Liver (tissue), 9 donors: ENCODE data around the gene IL2RA. TPM values are rescaled to one million over a fixed set of nuclear protein-coding genes. Genes with fewer than 3 reads are reported as not detected.

Experiments
- DNase-seq: peaks from one replicate; pipeline ENCODE4 v3.0.0-alpha.2; 2017; ENCODE audit warnings: low spot score
- H3K27ac ChIP-seq, 2 donors: one replicate each; pipeline ENCODE4 v1.7.0; 2013; ENCODE audit warnings: inconsistent platforms in 2 of 2, low read length in 2 of 2, control low read depth in 1 of 2, low read depth in 1 of 2, mild to moderate bottlenecking in 1 of 2
- H3K27me3 ChIP-seq, 4 donors: one replicate each; pipeline versions ENCODE4 v1.6.1 to v1.7.0; 2013; ENCODE audit warnings: low read length in 3 of 4, inconsistent platforms in 1 of 4, mild to moderate bottlenecking in 1 of 4, moderate library complexity in 1 of 4; ENCODE audit not compliant: control insufficient read depth in 4 of 4, insufficient read depth in 4 of 4
- H3K36me3 ChIP-seq, 4 donors: one replicate each; pipeline versions ENCODE4 v1.6.1 to v1.7.0; 2013; ENCODE audit warnings: low read length in 3 of 4, mild to moderate bottlenecking in 3 of 4, low read depth in 1 of 4, moderate library complexity in 1 of 4; ENCODE audit not compliant: control insufficient read depth in 4 of 4, insufficient read depth in 3 of 4
- H3K4me1 ChIP-seq, 4 donors: one replicate each; pipeline versions ENCODE4 v1.6.1 to v1.7.0; 2013; ENCODE audit warnings: low read length in 3 of 4, mild to moderate bottlenecking in 3 of 4, moderate library complexity in 1 of 4; ENCODE audit not compliant: control insufficient read depth in 4 of 4, insufficient read depth in 4 of 4
- H3K4me3 ChIP-seq, 3 donors: one replicate each; pipeline versions ENCODE4 v1.6.1 to v1.7.0; 2013; ENCODE audit warnings: low read length in 3 of 3, control low read depth in 1 of 3, low read depth in 1 of 3, mild to moderate bottlenecking in 1 of 3
- H3K9ac ChIP-seq, 2 donors: one replicate each; pipeline ENCODE4 v1.7.0; 2013; ENCODE audit warnings: low read length in 2 of 2, mild to moderate bottlenecking in 2 of 2, moderate library complexity in 2 of 2, control low read depth in 1 of 2, low read depth in 1 of 2
- H3K9me3 ChIP-seq, 4 donors: one replicate each; pipeline versions ENCODE4 v1.6.1 to v1.7.0; 2013; ENCODE audit warnings: low read length in 3 of 4; ENCODE audit not compliant: control insufficient read depth in 4 of 4
- CTCF ChIP-seq: fragments of 150-350 bp; IDR thresholded peaks from 2 replicates; pipeline ENCODE4 v1.5.1; 2017; ENCODE audit warnings: improper control_type of control experiment, low read depth, low read length; ENCODE audit not compliant: missing input control
- EGR1 ChIP-seq, 2 donors: IDR thresholded peaks; 2 replicates each; pipeline ENCODE4 v1.6.1; 2016 to 2018; ENCODE audit warnings: antibody characterized with exemption in 2 of 2, low read depth in 2 of 2
- GABPA ChIP-seq, 2 donors: IDR thresholded peaks in 1 of 2; conservative IDR thresholded peaks in 1 of 2; 2 replicates each; pipeline ENCODE4 v1.6.1; 2016; ENCODE audit warnings: antibody characterized with exemption in 2 of 2, mild to moderate bottlenecking in 1 of 2, moderate library complexity in 1 of 2
- HNF4G ChIP-seq: IDR thresholded peaks from 2 replicates; pipeline ENCODE4 v1.6.1; 2016; ENCODE audit warnings: antibody characterized with exemption
- JUND ChIP-seq, 2 donors: IDR thresholded peaks; 2 replicates each; pipeline ENCODE4 v1.6.1; 2016; ENCODE audit warnings: antibody characterized with exemption in 2 of 2
- MAX ChIP-seq: IDR thresholded peaks from 2 replicates; pipeline ENCODE4 v1.6.1; 2016; ENCODE audit warnings: antibody characterized with exemption
- NR2F2 ChIP-seq: IDR thresholded peaks from 2 replicates; pipeline ENCODE4 v1.6.1; 2016; ENCODE audit warnings: antibody characterized with exemption
- RAD21 ChIP-seq, 2 donors: IDR thresholded peaks; 2 replicates each; pipeline ENCODE4 v1.6.1; 2016; ENCODE audit warnings: antibody characterized with exemption in 2 of 2, mild to moderate bottlenecking in 2 of 2
- RXRA ChIP-seq, 2 donors: IDR thresholded peaks; 2 replicates each; pipeline ENCODE4 v1.6.1; 2017 to 2018; ENCODE audit warnings: antibody characterized with exemption in 2 of 2, mild to moderate bottlenecking in 1 of 2
- SP1 ChIP-seq: IDR thresholded peaks from 2 replicates; pipeline ENCODE4 v1.6.1; 2018; ENCODE audit warnings: antibody characterized with exemption, mild to moderate bottlenecking
- TAF1 ChIP-seq: conservative IDR thresholded peaks from 2 replicates; pipeline ENCODE4 v1.6.1; 2016; ENCODE audit warnings: antibody characterized with exemption, mild to moderate bottlenecking
- YY1 ChIP-seq: IDR thresholded peaks from 2 replicates; pipeline ENCODE4 v1.6.1; 2016; ENCODE audit warnings: antibody characterized with exemption, mild to moderate bottlenecking
- ZBTB33 ChIP-seq: IDR thresholded peaks from 2 replicates; pipeline ENCODE4 v1.6.1; 2016; ENCODE audit warnings: antibody characterized with exemption
- WGBS: extraction: QIAGEN DNeasy Blood & Tissue Kit; methylation state at CpG from one replicate; pipeline ENCODE4 v1.1.7; 2013; 5-methylcytosine and 5-hydroxymethylcytosine counted together
- polyA plus RNA-seq, 2 donors: library from polyadenylated mRNA; stranded (reverse) in 1 of 2; unstranded in 1 of 2; fragments of 200-250 nt in 1 of 2; fragments of >200 nt in 1 of 2; fragmentation: Nextera tagmentation in 1 of 2; extraction: Ambion mirVana in 1 of 2; gene quantifications; one replicate each; pipeline versions ENCODE4 v1.2.1 to v1.2.3, GENCODE V29; 2013 to 2015
- total RNA-seq, 2 donors: library from RNA; depleted of rRNA; stranded (reverse); fragments of >200 nt; gene quantifications; one replicate each; pipeline ENCODE4 v1.2.3, GENCODE V29; 2014
- TF ChIP-seq, protein P1 (sequence below): IDR thresholded peaks from 2 replicates; pipeline ENCODE4 v1.6.1; 2016; ENCODE audit warnings: antibody characterized with exemption
- donor health status: healthy.
- donor health status: healthy.
- donor health status: healthy.
- donor health status: healthy.
- donor health status: healthy.

The IL2RA gene
- 1 to 10 TPM in 1 of 2 donors, not detected in 1; 1.6 TPM for total RNA-seq
- under 1 TPM in 1 of 2 donors, not detected in 1; 0.46 TPM for polyA plus RNA-seq

DNA sequence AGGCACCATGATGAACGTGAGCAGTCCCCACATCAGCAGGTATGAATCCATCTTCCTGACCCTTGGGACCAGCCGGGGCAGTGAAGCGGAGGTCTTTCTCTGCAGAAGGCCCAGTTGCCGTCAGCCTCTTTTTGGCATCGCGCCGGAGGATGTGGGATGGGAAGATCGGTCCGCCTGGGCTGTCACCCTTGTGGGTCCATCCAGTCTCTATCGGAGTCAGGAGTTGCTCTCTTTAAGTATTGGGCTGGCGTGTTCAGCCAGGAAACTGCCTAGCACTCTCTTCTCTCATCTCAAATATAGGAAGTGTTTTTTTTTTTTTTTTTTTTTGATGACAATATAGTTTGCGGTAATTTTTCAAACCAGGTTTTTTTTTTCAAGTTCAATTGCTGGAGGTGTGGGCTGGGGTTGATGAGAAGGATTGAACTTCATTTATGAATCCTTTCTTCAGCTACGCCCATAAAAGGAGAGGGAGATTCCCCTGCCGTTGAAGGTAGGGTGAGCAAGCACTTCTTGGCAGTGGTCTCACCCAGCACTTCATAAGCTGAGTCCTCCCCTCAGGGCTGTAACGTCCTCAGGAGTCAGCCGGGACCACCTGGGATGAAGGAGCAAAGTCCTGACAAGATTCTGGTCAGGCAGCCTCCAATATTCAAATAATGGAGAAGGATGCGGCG lies at the start of gene IL2RA:
TSS of gene IL2RA (minus strand) at position 267 of the 671 bp plus-strand sequence. CDS start at position 51, 216 bp downstream.
- no peak for TF ChIP-seq JUND (IDR thresholded peaks at IDR 0.05)
- TF ChIP-seq RAD21 (IDR thresholded peaks at IDR 0.05) = no peak
- 82% methylated on average over 18 of the region's 18 CpGs for WGBS
- no peaks in the 10 kb centered on the region for H3K9me3 ChIP-seq
- H3K36me3 ChIP-seq = no peaks in the 10 kb centered on the region
- H3K4me1 ChIP-seq = peaks cover 0 to 3% (median 0%) of the 10 kb centered on the region in 4 donors
- no peak for DNase-seq
- no peak within 1 kb of the TSS for H3K4me3 ChIP-seq
- no peaks in the 10 kb centered on the region for H3K27me3 ChIP-seq
- H3K27ac ChIP-seq = no peak within 1 kb of the TSS
- H3K9ac ChIP-seq = no peak within 1 kb of the TSS

- Histone ChIP-seq H3K27ac (no peak overlapping the region), H3K27me3 (no peaks in the 10 kb centered on the region), H3K9me3 (no peaks in the 10 kb centered on the region), H3K4me3 (no peak overlapping the region), H3K4me1 (peaks cover 0 to 5% (median 3%) of the 10 kb centered on the region in 4 donors), H3K36me3 (peaks cover 15 to 68% (median 57%) of the 10 kb centered on the region in 4 donors), H3K9ac (no peak overlapping the region)
- no peak for TF ChIP-seq NR2F2
- no peak for TF ChIP-seq HNF4G
- no peak for TF ChIP-seq RAD21 (IDR thresholded peaks at IDR 0.05)
- TF ChIP-seq TAF1 = no peak
- TF ChIP-seq JUND (IDR thresholded peaks at IDR 0.05) = no peak
- TF ChIP-seq ZBTB33 = no peak
- TF ChIP-seq GABPA (IDR thresholded peaks at IDR 0.05 in 1 of 2, conservative IDR thresholded peaks at IDR 0.05 in 1 of 2) = no peak
- TF ChIP-seq SP1 = no peak
- WGBS = 84% methylated on average over 5 of the region's 5 CpGs
- DNase-seq = no peak
Observed at GRCh38 chr10:6110136-6110535, 48.0 kb upstream of the IL2RA start.

GRCh38 chr10:6109444-6109775 lies 47.2 kb upstream of the IL2RA start:
- H3K27ac ChIP-seq = no peak overlapping the region
- no peak for DNase-seq
- H3K9me3 ChIP-seq = no peaks in the 10 kb centered on the region
- peaks cover 0 to 2% (median under 1%) of the 10 kb centered on the region in 4 donors for H3K4me1 ChIP-seq
- no peak overlapping the region for H3K9ac ChIP-seq
- WGBS = 85% methylated on average over 7 of the region's 7 CpGs
- H3K27me3 ChIP-seq = no peaks in the 10 kb centered on the region
- no peak overlapping the region for H3K4me3 ChIP-seq
- TF ChIP-seq SP1 (no peak), TAF1 (no peak), HNF4G (no peak), EGR1 (IDR thresholded peaks at IDR 0.05; ENCODE audit: low read depth in 2 of 2) (no peak), GABPA (IDR thresholded peaks at IDR 0.05 in 1 of 2, conservative IDR thresholded peaks at IDR 0.05 in 1 of 2) (no peak), ZBTB33 (no peak), JUND (IDR thresholded peaks at IDR 0.05) (no peak), MAX (no peak), CTCF (no peak), RAD21 (IDR thresholded peaks at IDR 0.05) (no peak), YY1 (no peak), RXRA (IDR thresholded peaks at IDR 0.05) (no peak)
- TF ChIP-seq, protein P1, sequence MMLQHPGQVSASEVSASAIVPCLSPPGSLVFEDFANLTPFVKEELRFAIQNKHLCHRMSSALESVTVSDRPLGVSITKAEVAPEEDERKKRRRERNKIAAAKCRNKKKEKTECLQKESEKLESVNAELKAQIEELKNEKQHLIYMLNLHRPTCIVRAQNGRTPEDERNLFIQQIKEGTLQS = no peak
- peaks cover 15 to 67% (median 52%) of the 10 kb centered on the region in 4 donors for H3K36me3 ChIP-seq
